Mesodermal cell (in vitro differentiated cells): ENCODE measurements around the gene WDR20.

Experiments
- H3K27ac ChIP-seq: 2 replicates; pipeline ENCODE4 v1.7.0; 2013; ENCODE audit warnings: mild to moderate bottlenecking, low read depth, low read length, moderate library complexity; ENCODE audit not compliant: severe bottlenecking
- H3K36me3 ChIP-seq: 2 replicates; pipeline ENCODE4 v1.7.1; 2013; ENCODE audit warnings: mild to moderate bottlenecking, low read length, moderate library complexity; ENCODE audit not compliant: control insufficient read depth, insufficient read depth
- H3K4me1 ChIP-seq: one replicate; pipeline ENCODE4 v1.7.1; 2013; ENCODE audit warnings: mild to moderate bottlenecking, low read length; ENCODE audit not compliant: insufficient read depth, control insufficient read depth, poor library complexity, severe bottlenecking
- H3K4me3 ChIP-seq: 2 replicates; pipeline ENCODE4 v1.7.0; 2013; ENCODE audit warnings: low read length, control low read depth, mild to moderate bottlenecking; ENCODE audit not compliant: insufficient read depth, poor library complexity, severe bottlenecking; ENCODE audit errors: extremely low read depth
- H3K9me3 ChIP-seq: 2 replicates; pipeline ENCODE4 v1.7.1; 2013; ENCODE audit warnings: mild to moderate bottlenecking, low read length, moderate library complexity; ENCODE audit not compliant: control insufficient read depth
- WGBS, 2 experiments: methylation state at CpG; one replicate each; pipeline ENCODE4 v1.1.5; 2013; ENCODE audit warnings: missing lambda C conversion rate in 2 of 2; ENCODE audit not compliant: insufficient coverage in 2 of 2; 5-methylcytosine and 5-hydroxymethylcytosine counted together

Gene WDR20

DNA sequence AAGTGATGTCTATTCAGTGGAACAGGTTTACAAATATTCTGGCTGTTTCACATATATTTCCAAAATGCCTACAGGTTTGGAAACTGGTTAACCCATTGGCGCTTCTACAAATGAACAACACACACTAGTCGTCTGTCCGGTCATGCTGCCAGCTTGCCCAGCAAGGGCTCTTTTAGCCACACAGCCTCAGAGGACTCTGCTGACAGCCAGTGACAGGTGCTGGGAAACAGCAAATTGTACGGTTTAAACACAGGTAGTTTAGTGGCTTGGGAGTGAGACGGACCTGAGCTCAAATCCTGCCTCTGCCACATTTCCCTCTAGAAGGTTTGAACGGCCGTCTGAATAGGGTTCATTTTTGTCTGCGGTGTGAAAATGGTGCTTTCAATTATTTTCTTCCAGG, 111.5 kb downstream of the WDR20 start:
- Histone ChIP-seq H3K27ac (no peak overlapping the region), H3K4me1 (no peaks in the 10 kb centered on the region), H3K4me3 (no peak overlapping the region), H3K9me3 (no peaks in the 10 kb centered on the region), H3K36me3 (no peaks in the 10 kb centered on the region)
- WGBS, 2 experiments: 90 to 97% methylated on average over 5 of the region's 8 CpGs

DNA sequence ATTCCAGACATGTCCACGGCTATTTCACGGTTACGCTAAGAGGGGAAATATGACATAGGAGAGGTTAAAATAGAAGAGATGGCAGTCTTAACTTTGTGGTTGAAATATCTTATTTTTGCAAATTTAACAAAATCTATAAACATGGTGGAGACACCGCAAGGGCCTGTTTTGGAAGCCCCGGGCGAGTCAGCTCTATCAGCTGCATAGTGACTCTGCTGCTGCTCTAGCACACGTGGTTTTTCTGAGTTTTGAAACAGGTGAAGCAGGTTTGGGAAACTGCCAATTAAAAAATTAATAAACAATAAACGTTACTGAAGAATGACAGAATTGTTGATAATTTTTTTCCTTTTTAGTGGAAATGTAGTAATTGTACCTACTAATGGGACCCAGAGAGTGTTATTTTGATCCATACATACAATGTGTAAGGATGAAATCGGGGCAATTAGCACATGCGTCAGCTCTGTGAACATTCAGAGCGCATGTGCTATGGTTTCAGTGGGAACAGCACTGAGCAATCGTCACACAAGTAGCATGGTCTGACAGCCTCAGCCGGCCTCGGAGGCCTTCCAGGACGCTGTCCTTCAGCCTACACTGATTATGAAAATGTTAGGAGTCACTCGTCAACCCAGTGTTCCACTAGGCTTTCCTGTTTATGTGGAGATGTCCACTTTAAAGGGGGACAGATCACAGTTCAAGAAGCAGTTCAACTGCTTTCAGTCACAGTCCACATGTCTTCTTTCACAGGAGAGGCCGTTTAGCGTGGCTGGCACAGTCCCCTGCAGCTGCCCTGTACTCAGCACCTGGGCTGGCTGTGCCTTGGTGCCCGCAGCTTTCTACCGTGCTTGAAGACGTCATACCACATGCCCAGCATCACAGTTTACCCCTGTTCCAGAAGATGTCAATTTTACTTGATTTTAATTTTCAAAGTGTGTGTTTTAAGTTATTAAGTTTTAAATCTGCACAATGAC, 113.4 kb downstream of the WDR20 start:
- no peaks in the 10 kb centered on the region for H3K9me3 ChIP-seq
- H3K27ac ChIP-seq: no peak overlapping the region
- no peak overlapping the region for H3K4me3 ChIP-seq
- H3K36me3 ChIP-seq: no peaks in the 10 kb centered on the region
- WGBS, 2 experiments: 87 to 93% methylated on average over 13 to 15 of the region's 21 CpGs
- no peaks in the 10 kb centered on the region for H3K4me1 ChIP-seq

DNA sequence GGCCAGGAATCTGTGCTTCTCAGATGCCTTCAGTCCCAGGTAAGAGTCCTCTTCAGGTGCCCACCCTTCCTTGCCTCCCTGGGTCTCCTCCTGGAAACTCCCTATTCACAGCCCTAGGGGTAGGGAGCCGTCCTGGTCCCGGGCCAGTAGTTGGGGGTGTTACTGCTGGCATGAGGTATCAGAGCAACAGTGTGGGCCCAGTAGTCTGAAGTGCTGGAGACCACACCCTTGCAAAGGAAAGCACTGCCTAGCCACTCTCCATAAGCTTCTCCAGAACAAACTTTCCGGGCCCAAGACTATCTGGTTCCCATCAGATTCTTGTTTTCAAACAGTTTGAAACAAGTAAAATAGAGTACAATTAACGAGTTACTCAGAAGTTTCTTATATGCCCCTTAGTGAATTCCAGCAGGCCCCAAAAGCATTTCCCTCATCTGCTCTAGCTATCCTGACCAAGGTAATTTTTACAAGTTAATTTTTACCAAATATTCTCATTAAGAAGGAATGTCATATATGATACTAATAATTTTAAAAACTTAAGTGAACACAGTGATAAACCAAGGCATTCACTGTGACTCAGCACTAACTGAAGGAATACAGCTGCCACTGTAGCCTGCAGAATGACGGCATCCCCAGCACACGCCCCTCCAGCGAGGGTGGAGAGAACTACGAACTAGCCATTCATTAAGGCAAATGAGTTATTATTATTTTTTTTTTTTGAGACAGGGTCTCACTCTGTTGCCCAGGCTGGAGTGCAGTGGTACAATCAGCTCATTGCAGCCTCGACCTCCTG, 115.9 kb downstream of the WDR20 start:
- Histone ChIP-seq H3K4me3 (no peak overlapping the region), H3K36me3 (no peaks in the 10 kb centered on the region), H3K9me3 (no peaks in the 10 kb centered on the region), H3K4me1 (no peaks in the 10 kb centered on the region), H3K27ac (no peak overlapping the region)
- 94 to 95% methylated on average over 6 to 7 of the region's 9 CpGs for WGBS, 2 experiments

DNA sequence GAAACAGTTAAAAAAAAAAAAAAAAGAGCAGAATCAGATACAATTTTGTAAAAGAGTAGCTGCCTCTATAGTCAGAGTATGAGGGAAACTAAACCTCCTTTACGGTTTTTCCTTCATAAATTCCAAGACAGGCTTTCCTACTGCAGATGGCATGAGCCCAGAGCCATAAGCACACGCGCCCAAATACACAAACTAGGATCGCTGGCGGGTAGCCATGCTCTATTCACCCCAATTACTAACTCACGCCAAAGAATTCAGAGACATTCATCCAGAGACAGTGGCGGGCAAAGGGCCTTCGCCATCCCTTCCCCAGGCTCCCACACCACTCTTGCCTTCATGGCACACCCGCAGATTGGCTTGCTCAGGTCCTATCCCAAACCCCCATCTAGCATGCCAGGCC, 117.0 kb downstream of the WDR20 start:
- no peaks in the 10 kb centered on the region for H3K36me3 ChIP-seq
- H3K27ac ChIP-seq: no peak overlapping the region
- H3K9me3 ChIP-seq: no peaks in the 10 kb centered on the region
- WGBS, 2 experiments: 91 to 92% methylated on average over 9 of the region's 9 CpGs
- no peak overlapping the region for H3K4me3 ChIP-seq
- no peaks in the 10 kb centered on the region for H3K4me1 ChIP-seq

DNA sequence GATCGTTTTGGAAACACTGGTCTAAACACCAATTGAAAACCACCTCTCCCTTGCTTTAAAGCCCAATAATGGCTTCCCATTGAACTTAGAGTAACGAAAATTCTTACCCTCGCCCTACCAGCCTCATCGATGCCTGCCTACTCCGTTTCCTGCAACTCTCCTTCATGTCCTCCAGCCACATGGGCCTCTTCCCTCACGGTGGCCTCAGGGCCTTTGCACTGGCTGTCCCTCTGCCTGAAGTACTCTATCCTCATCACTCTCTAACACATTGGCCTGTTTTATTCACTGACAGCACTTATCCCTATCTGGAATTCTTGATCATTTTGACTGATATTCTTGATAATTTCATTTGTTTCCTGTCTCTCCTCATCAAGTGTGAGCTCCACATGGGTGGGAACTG, 118.4 kb downstream of the WDR20 start:
- no peaks in the 10 kb centered on the region for H3K9me3 ChIP-seq
- 94 to 95% methylated on average over 6 of the region's 6 CpGs for WGBS, 2 experiments

More for the DNA sequence above, 118.4 kb downstream of the WDR20 start:
- H3K27ac ChIP-seq: no peak overlapping the region
- H3K4me1 ChIP-seq: no peaks in the 10 kb centered on the region
- H3K4me3 ChIP-seq: no peak overlapping the region
- H3K36me3 ChIP-seq: no peaks in the 10 kb centered on the region
